Ishikawa (cell line): ENCODE data around the gene CCR5AS.

Experiments used
- CEBPB ChIP-seq: IDR thresholded peaks from 2 replicates; pipeline ENCODE4 v1.6.1; 2012
- CREB1 ChIP-seq: IDR thresholded peaks from 2 replicates; pipeline ENCODE4 v1.6.1; 2012; ENCODE audit warnings: low read depth
- EGR1 ChIP-seq: IDR thresholded peaks from 2 replicates; pipeline ENCODE4 v1.6.1; 2012
- EP300 ChIP-seq: IDR thresholded peaks from 2 replicates; pipeline ENCODE4 v1.6.1; 2012; ENCODE audit warnings: borderline replicate concordance
- FOXM1 ChIP-seq: IDR thresholded peaks from 2 replicates; pipeline ENCODE4 v1.6.1; 2012; ENCODE audit warnings: low read depth, borderline replicate concordance
- NFIC ChIP-seq: IDR thresholded peaks from 2 replicates; pipeline ENCODE4 v1.6.1; 2012
- RAD21 ChIP-seq: IDR thresholded peaks from 2 replicates; pipeline ENCODE4 v1.6.1; 2012; ENCODE audit warnings: low read depth
- REST ChIP-seq: IDR thresholded peaks from 2 replicates; pipeline ENCODE4 v1.6.1; 2012; ENCODE audit warnings: low read depth, mild to moderate bottlenecking
- TAF1 ChIP-seq: IDR thresholded peaks from 2 replicates; pipeline ENCODE4 v1.6.1; 2012; ENCODE audit warnings: low read depth, mild to moderate bottlenecking
- TCF12 ChIP-seq: IDR thresholded peaks from 2 replicates; pipeline ENCODE4 v1.6.1; 2012; ENCODE audit warnings: low read depth
- TEAD4 ChIP-seq: IDR thresholded peaks from 2 replicates; pipeline ENCODE4 v1.6.1; 2012
- YY1 ChIP-seq: IDR thresholded peaks from 2 replicates; pipeline ENCODE4 v1.6.1; 2012; ENCODE audit warnings: low read depth
- ZBTB7A ChIP-seq: IDR thresholded peaks from 2 replicates; pipeline ENCODE4 v1.6.1; 2012; ENCODE audit warnings: low read depth
- TF ChIP-seq, protein P1 (sequence below): IDR thresholded peaks from 2 replicates; pipeline ENCODE4 v1.6.1; 2012
- TF ChIP-seq, protein P2 (sequence below): IDR thresholded peaks from 2 replicates; pipeline ENCODE4 v1.6.1; 2012

CCR5AS gene

GRCh38 chr3:46361408-46362283, 45.2 kb downstream of the CCR5AS start:
- TF ChIP-seq CEBPB (peak; percentile 46), REST (no peak)

DNA sequence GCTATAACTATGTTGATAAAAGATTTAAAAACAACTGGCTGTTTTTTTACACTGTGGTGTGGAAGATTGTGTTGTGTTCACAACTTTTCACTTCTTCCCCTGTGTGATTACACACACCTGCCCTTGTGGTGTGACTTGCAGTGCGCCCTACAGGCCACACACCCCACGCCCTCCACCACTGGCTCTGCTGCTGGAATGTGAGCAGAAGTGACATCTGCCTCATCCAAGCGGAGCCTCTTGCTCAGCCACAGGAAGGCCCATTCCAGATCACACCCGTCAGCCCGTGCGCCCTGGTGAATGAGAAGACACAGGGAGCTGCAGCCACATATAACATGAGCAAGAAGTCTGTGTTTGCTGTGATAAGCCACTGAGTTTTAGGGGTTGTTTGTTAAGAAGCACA, 46.0 kb downstream of the CCR5AS start:
- TF ChIP-seq REST (no peak), EGR1 (no peak), CREB1 (no peak), NFIC (no peak), YY1 (no peak), TCF12 (no peak), CEBPB (no peak), FOXM1 (no peak), TEAD4 (no peak), RAD21 (no peak), TAF1 (no peak), EP300 (no peak), ZBTB7A (no peak)
- TF ChIP-seq, protein P1, sequence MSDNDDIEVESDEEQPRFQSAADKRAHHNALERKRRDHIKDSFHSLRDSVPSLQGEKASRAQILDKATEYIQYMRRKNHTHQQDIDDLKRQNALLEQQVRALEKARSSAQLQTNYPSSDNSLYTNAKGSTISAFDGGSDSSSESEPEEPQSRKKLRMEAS: no peak
- TF ChIP-seq, protein P2, sequence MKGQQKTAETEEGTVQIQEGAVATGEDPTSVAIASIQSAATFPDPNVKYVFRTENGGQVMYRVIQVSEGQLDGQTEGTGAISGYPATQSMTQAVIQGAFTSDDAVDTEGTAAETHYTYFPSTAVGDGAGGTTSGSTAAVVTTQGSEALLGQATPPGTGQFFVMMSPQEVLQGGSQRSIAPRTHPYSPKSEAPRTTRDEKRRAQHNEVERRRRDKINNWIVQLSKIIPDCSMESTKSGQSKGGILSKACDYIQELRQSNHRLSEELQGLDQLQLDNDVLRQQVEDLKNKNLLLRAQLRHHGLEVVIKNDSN: no peak

- peak; percentile 36 for TF ChIP-seq NFIC
- no peak for TF ChIP-seq TAF1
These were observed 47.0 kb downstream of the CCR5AS start for GRCh38 chr3:46359733-46360493.

- no peak for TF ChIP-seq CEBPB
- TF ChIP-seq FOXM1: no peak
- TF ChIP-seq EP300: no peak
- no peak for TF ChIP-seq CREB1
- TF ChIP-seq, protein P1: no peak
- no peak for TF ChIP-seq TCF12
These were observed 48.4 kb downstream of the CCR5AS start for GRCh38 chr3:46358466-46358865.

- no peak for TF ChIP-seq NFIC
- no peak for TF ChIP-seq RAD21
- TF ChIP-seq TEAD4: no peak
- TF ChIP-seq TCF12: no peak
- TF ChIP-seq REST: no peak
- no peak for TF ChIP-seq CREB1
- no peak for TF ChIP-seq EGR1
- no peak for TF ChIP-seq FOXM1
These were observed 50.0 kb downstream of the CCR5AS start for GRCh38 chr3:46356909-46357308.
